Measurements from ENCODE around the gene CDH23.

Gene CDH23

GRCh38 chr10:71371750-71372166 lies 25.0 kb upstream of the CDH23 start:
- DNase-seq, result no peak

- DNase-seq, result no peak
These were observed 23.7 kb upstream of the CDH23 start for GRCh38 chr10:71372882-71373495.

- no peak for DNase-seq
These were observed 22.1 kb upstream of the CDH23 start for GRCh38 chr10:71374481-71375233.

- no peak for DNase-seq
These were observed 20.8 kb upstream of the CDH23 start for GRCh38 chr10:71375952-71376351.

GRCh38 chr10:71378336-71379117 lies 18.2 kb upstream of the CDH23 start:
- DNase-seq, result no peak

GRCh38 chr10:71379118-71379766 lies 17.5 kb upstream of the CDH23 start:
- no peak for DNase-seq

- no peak for DNase-seq
These were observed 15.9 kb upstream of the CDH23 start for GRCh38 chr10:71380841-71381240.

GRCh38 chr10:71381611-71382010 lies 15.1 kb upstream of the CDH23 start:
- DNase-seq, result no peak

GRCh38 chr10:71382028-71382427 lies 14.7 kb upstream of the CDH23 start:
- DNase-seq, result no peak

- no peak for DNase-seq
These were observed 14.0 kb upstream of the CDH23 start for GRCh38 chr10:71382757-71383156.

GRCh38 chr10:71383972-71384687 lies 12.6 kb upstream of the CDH23 start:
- no peak for DNase-seq

- no peak for DNase-seq
These were observed 8.5 kb upstream of the CDH23 start for GRCh38 chr10:71388171-71388570.

GRCh38 chr10:71388583-71389310 lies 8.0 kb upstream of the CDH23 start:
- DNase-seq, result no peak

GRCh38 chr10:71389768-71390460 lies 6.8 kb upstream of the CDH23 start:
- DNase-seq, result no peak

- DNase-seq, result no peak
These were observed 6.3 kb upstream of the CDH23 start for GRCh38 chr10:71390461-71390835.

GRCh38 chr10:71390921-71391690 lies 5.6 kb upstream of the CDH23 start:
- no peak for DNase-seq

GRCh38 chr10:71391701-71392100 lies 5.0 kb upstream of the CDH23 start:
- DNase-seq, result no peak

- DNase-seq, result no peak
These were observed 4.4 kb upstream of the CDH23 start for GRCh38 chr10:71392292-71392691.

- no peak for DNase-seq
These were observed 3.6 kb upstream of the CDH23 start for GRCh38 chr10:71392791-71393781.

Data from NCI-H187 treated with DMSO at 0.1 percent for 48 hours (cell line).